IMR-90 (cell line): Measurements from ENCODE around the gene NT5C3A. TPM values are rescaled to one million over a fixed set of nuclear protein-coding genes. Genes with fewer than 3 reads are reported as not detected.
"Not testable (repeated sequence)": the region's sequence is repeated elsewhere in the genome, so short reads cannot be mapped to it uniquely, and the experiment has no call there.

Experiments used
- ATAC-seq: fragments of 200-7000 bp; cut with Tn5 transposase; 2 replicates; pipeline ENCODE4 v1.9.1; 2020; ENCODE audit warnings: low read depth, mild to moderate bottlenecking, moderate library complexity
- BruUV-seq: library from RNA; stranded (reverse); fragments of 400-500 nt; replicated peaks from 2 replicates; lab custom pipeline; 2021; lab: Mats Ljungman, UMichigan
- CTCF ChIA-PET: fragments of 300-600 bp; formaldehyde crosslinking; extraction: SDS; loops from one replicate; lab custom pipeline; 2021; ENCODE audit warnings: antibody characterized with exemption; lab: Yijun Ruan, JAX
- POLR2A ChIA-PET: fragments of 300-600 bp; sonication (Branson Sonifier 250); formaldehyde crosslinking; loops from one replicate; lab custom pipeline; 2022; ENCODE audit warnings: antibody characterized with exemption; ENCODE audit not compliant: unreplicated experiment; lab: Charles Lee
- DNase-seq: peaks from one replicate; pipeline ENCODE4 v3.0.0; 2013
- H2AFZ ChIP-seq: replicated peaks from 2 replicates; pipeline ENCODE3; 2013; ENCODE audit warnings: low read length, mild to moderate bottlenecking; ENCODE audit not compliant: poor library complexity
- H2AK5ac ChIP-seq: 2 replicates; pipeline ENCODE4 v1.6.1; 2013; ENCODE audit warnings: low read depth, low read length, inconsistent platforms
- H2AK9ac ChIP-seq: replicated peaks from 2 replicates; pipeline ENCODE3; 2013; ENCODE audit warnings: mild to moderate bottlenecking, low read depth, low read length, moderate library complexity; ENCODE audit not compliant: poor library complexity
- H2BK120ac ChIP-seq: 2 replicates; pipeline ENCODE4 v1.6.1; 2013; ENCODE audit warnings: low read depth, low read length, inconsistent platforms
- H2BK15ac ChIP-seq: 3 replicates; pipeline ENCODE4 v1.6.1; 2013; ENCODE audit warnings: low read depth, low read length, inconsistent platforms
- H2BK20ac ChIP-seq: 2 replicates; pipeline ENCODE4 v1.6.1; 2013; ENCODE audit warnings: low read depth, mild to moderate bottlenecking, inconsistent platforms, low read length, moderate library complexity
- H2BK5ac ChIP-seq: 2 replicates; pipeline ENCODE4 v1.6.1; 2013; ENCODE audit warnings: mild to moderate bottlenecking, low read depth, low read length, inconsistent platforms; ENCODE audit not compliant: poor library complexity, severe bottlenecking
- H3K14ac ChIP-seq: replicated peaks from 2 replicates; pipeline ENCODE4 v1.6.1; 2013; ENCODE audit warnings: low read depth, low read length, inconsistent platforms
- H3K18ac ChIP-seq: 2 replicates; pipeline ENCODE4 v1.6.1; 2013; ENCODE audit warnings: low read depth, low read length, control low read depth
- H3K23ac ChIP-seq: 2 replicates; pipeline ENCODE4 v1.6.1; 2013; ENCODE audit warnings: low read depth, low read length, inconsistent platforms
- H3K27ac ChIP-seq: 2 replicates; pipeline ENCODE4 v1.5.1; 2013; ENCODE audit warnings: mild to moderate bottlenecking, control low read depth, low read length; ENCODE audit not compliant: insufficient read depth
- H3K27me3 ChIP-seq: 2 replicates; pipeline ENCODE4 v1.6.1; 2013; ENCODE audit warnings: low read length; ENCODE audit not compliant: control insufficient read depth, insufficient read depth
- H3K36me3 ChIP-seq: 2 replicates; pipeline ENCODE4 v1.6.1; 2013; ENCODE audit warnings: low read length, mixed read lengths; ENCODE audit not compliant: control insufficient read depth, insufficient read depth
- H3K4ac ChIP-seq: 2 replicates; pipeline ENCODE4 v1.6.1; 2013; ENCODE audit warnings: low read depth, low read length, inconsistent platforms
- H3K4me1 ChIP-seq: 2 replicates; pipeline ENCODE4 v1.6.1; 2013; ENCODE audit warnings: low read length, mixed read lengths; ENCODE audit not compliant: control insufficient read depth, insufficient read depth
- H3K4me2 ChIP-seq: 2 replicates; pipeline ENCODE4 v1.6.1; 2013; ENCODE audit warnings: low read depth, mild to moderate bottlenecking, control low read depth, low read length, moderate library complexity
- H3K4me3 ChIP-seq: 2 replicates; pipeline ENCODE4 v1.5.1; 2013; ENCODE audit warnings: low read depth, mild to moderate bottlenecking, control low read depth, low read length, moderate library complexity; ENCODE audit not compliant: insufficient read depth
- H3K56ac ChIP-seq: 2 replicates; pipeline ENCODE4 v1.6.1; 2013; ENCODE audit warnings: low read length, inconsistent platforms; ENCODE audit not compliant: insufficient read depth; ENCODE audit errors: extremely low read depth
- H3K79me1 ChIP-seq, 2 experiments: 2 replicates each; pipeline ENCODE4 v1.6.1; 2013; ENCODE audit warnings: low read length in 2 of 2, inconsistent platforms in 1 of 2, low read depth in 1 of 2
- H3K9ac ChIP-seq: 2 replicates; pipeline ENCODE4 v1.6.1; 2013; ENCODE audit warnings: low read depth, low read length, control low read depth
- H3K9me1 ChIP-seq: 2 replicates; pipeline ENCODE4 v1.6.1; 2013; ENCODE audit warnings: low read length, inconsistent platforms; ENCODE audit not compliant: insufficient read depth
- H3K9me3 ChIP-seq: 2 replicates; pipeline ENCODE4 v1.6.1; 2013; ENCODE audit warnings: low read length; ENCODE audit not compliant: control insufficient read depth, insufficient read depth
- H4K20me1 ChIP-seq: 2 replicates; pipeline ENCODE4 v1.6.1; 2013; ENCODE audit warnings: low read length, inconsistent platforms; ENCODE audit not compliant: insufficient read depth
- H4K5ac ChIP-seq: 2 replicates; pipeline ENCODE4 v1.6.1; 2013; ENCODE audit warnings: mild to moderate bottlenecking, low read depth, low read length, control low read depth
- H4K8ac ChIP-seq, 2 experiments: 2 replicates each; pipeline ENCODE4 v1.6.1; 2013; ENCODE audit warnings: low read depth in 2 of 2, low read length in 2 of 2, control low read depth in 1 of 2, inconsistent platforms in 1 of 2
- H4K91ac ChIP-seq: 2 replicates; pipeline ENCODE4 v1.6.1; 2013; ENCODE audit warnings: low read depth, low read length, inconsistent platforms; ENCODE audit not compliant: insufficient read depth
- WGBS, 2 experiments: methylation state at CpG; one replicate each; pipeline versions ENCODE4 v1.1.5 to v1.1.7; 2013; ENCODE audit warnings: missing lambda C conversion rate in 2 of 2; ENCODE audit not compliant: insufficient read length in 1 of 2; ENCODE audit errors: extremely low coverage in 2 of 2; 5-methylcytosine and 5-hydroxymethylcytosine counted together
- dilution Hi-C: fragments of 300-500 bp; cut with HindIII; formaldehyde crosslinking; loops from one replicate; pipeline ENCODE4 v1.14.3; 2018; ENCODE audit warnings: low sequenced_read_pairs; ENCODE audit not compliant: unreplicated experiment
- in situ Hi-C: fragments of 300-500 bp; cut with MboI; formaldehyde crosslinking; loops from 3 replicates; pipeline ENCODE4 v1.14.3; 2019; ENCODE audit warnings: low sequenced_read_pairs, inconsistent platforms, mixed read lengths
- intact Hi-C: fragments of 100-400 bp; cut with micrococcal nuclease; formaldehyde crosslinking; loops from 2 replicates; pipeline ENCODE4 v1.10.0; 2022
- polyA plus RNA-seq, 3 experiments: library from polyadenylated mRNA; depleted of rRNA; stranded (reverse); fragments of >200 nt; gene quantifications; 2 replicates each; pipeline ENCODE4 v1.2.3, GENCODE V29; 2012; ENCODE audit warnings: low replicate concordance in 1 of 3
- total RNA-seq: library from RNA; depleted of rRNA; stranded (reverse); fragments of >200 nt; gene quantifications from 2 replicates; pipeline ENCODE4 v1.2.3, GENCODE V29; 2012

NT5C3A gene
- total and polyA plus RNA-seq, 2 of the 4 experiments (the other 2 are of a cell fraction): 11.3 to 12.2 TPM

- H2BK20ac ChIP-seq, in situ Hi-C loops, H2AK5ac ChIP-seq, H3K9me3 ChIP-seq, H3K18ac ChIP-seq, H3K9ac ChIP-seq, H3K36me3 ChIP-seq, H3K14ac ChIP-seq, H3K4me2 ChIP-seq, H2AFZ ChIP-seq, CTCF ChIA-PET, H2BK5ac ChIP-seq, intact Hi-C loops, H3K4me1 ChIP-seq, H2AK9ac ChIP-seq, H3K23ac ChIP-seq, H4K91ac ChIP-seq, BruUV-seq, H3K9me1 ChIP-seq, H3K4ac ChIP-seq, H2BK120ac ChIP-seq, H4K5ac ChIP-seq, H3K79me1 ChIP-seq, H3K56ac ChIP-seq, H3K27me3 ChIP-seq, DNase-seq, H2BK15ac ChIP-seq, H4K20me1 ChIP-seq, H4K8ac ChIP-seq, ATAC-seq, dilution Hi-C loops, POLR2A ChIA-PET, H3K4me3 ChIP-seq: not testable (repeated sequence)
- peak overlapping the region; percentile 40; the same call in 1 of the 2 replicates for H3K27ac ChIP-seq
- no CpG with 5 or more reads among the region's 9 CpGs for WGBS, 2 experiments
These were observed 70.4 kb downstream of the NT5C3A start for GRCh38 chr7:32991975-32992700.

- H3K23ac ChIP-seq, H3K79me1 ChIP-seq, H4K20me1 ChIP-seq, H3K4me1 ChIP-seq, H3K9ac ChIP-seq, in situ Hi-C loops, H3K14ac ChIP-seq, H4K8ac ChIP-seq, dilution Hi-C loops, H3K56ac ChIP-seq, H3K9me3 ChIP-seq, H2AK9ac ChIP-seq, H2AK5ac ChIP-seq, H3K4me3 ChIP-seq, H2BK120ac ChIP-seq, BruUV-seq, POLR2A ChIA-PET, H3K27me3 ChIP-seq, H4K5ac ChIP-seq, H2BK15ac ChIP-seq, H2BK20ac ChIP-seq, H3K9me1 ChIP-seq, H4K91ac ChIP-seq, intact Hi-C loops, CTCF ChIA-PET, H2AFZ ChIP-seq: not testable (repeated sequence)
- Histone ChIP-seq H3K18ac (peak overlapping the region; percentile 72), H2BK5ac (peak overlapping the region; percentile 41), H3K4me2 (peak overlapping the region; percentile 50), H3K27ac (peak overlapping the region; percentile 93; the same call in 1 of the 2 replicates), H3K36me3 (peaks cover 10% of the 10 kb centered on the region), H3K4ac (peak overlapping the region; percentile 19)
- ATAC-seq (peak; percentile 88), DNase-seq (peak; percentile 65)
- WGBS, 2 experiments: no CpG with 5 or more reads among the region's 5 CpGs
These were observed 71.4 kb downstream of the NT5C3A start for GRCh38 chr7:32991068-32991585.
